Skeletal muscle tissue (tissue), 4 donors: ENCODE data around the gene GDI1. TPM values are rescaled to one million over a fixed set of nuclear protein-coding genes. Genes with fewer than 3 reads are reported as not detected.

Source experiments
- H3K27ac ChIP-seq: one replicate; pipeline ENCODE4 v1.7.0; 2013; ENCODE audit warnings: mild to moderate bottlenecking, low read depth, low read length, inconsistent platforms
- H3K27me3 ChIP-seq, 3 donors: one replicate each; pipeline ENCODE4 v1.7.0; 2013; ENCODE audit warnings: low read length in 3 of 3; ENCODE audit not compliant: control insufficient read depth in 3 of 3, insufficient read depth in 3 of 3
- H3K36me3 ChIP-seq, 3 donors: one replicate each; pipeline ENCODE4 v1.7.0; 2013; ENCODE audit warnings: low read length in 3 of 3; ENCODE audit not compliant: control insufficient read depth in 3 of 3, insufficient read depth in 3 of 3
- H3K4me1 ChIP-seq, 3 donors: one replicate each; pipeline ENCODE4 v1.7.0; 2013; ENCODE audit warnings: low read length in 3 of 3, mild to moderate bottlenecking in 3 of 3; ENCODE audit not compliant: control insufficient read depth in 3 of 3, insufficient read depth in 3 of 3
- H3K4me3 ChIP-seq, 3 donors: one replicate each; pipeline ENCODE4 v1.7.0; 2013; ENCODE audit warnings: low read length in 3 of 3
- H3K9ac ChIP-seq, 3 donors: one replicate each; pipeline ENCODE4 v1.7.0; 2013; ENCODE audit warnings: low read length in 3 of 3, mild to moderate bottlenecking in 3 of 3, moderate library complexity in 2 of 3, low read depth in 1 of 3
- H3K9me3 ChIP-seq, 3 donors: one replicate each; pipeline ENCODE4 v1.7.0; 2013; ENCODE audit warnings: low read length in 3 of 3; ENCODE audit not compliant: control insufficient read depth in 3 of 3
- total RNA-seq: library from RNA; depleted of rRNA; stranded (reverse); fragments of >200 nt; gene quantifications from one replicate; pipeline ENCODE4 v1.2.3, GENCODE V29; 2014
- donor health status: Osteomylitis.

Gene GDI1
- total RNA-seq, 1 donor from 2014 or later = 35.5 TPM

DNA sequence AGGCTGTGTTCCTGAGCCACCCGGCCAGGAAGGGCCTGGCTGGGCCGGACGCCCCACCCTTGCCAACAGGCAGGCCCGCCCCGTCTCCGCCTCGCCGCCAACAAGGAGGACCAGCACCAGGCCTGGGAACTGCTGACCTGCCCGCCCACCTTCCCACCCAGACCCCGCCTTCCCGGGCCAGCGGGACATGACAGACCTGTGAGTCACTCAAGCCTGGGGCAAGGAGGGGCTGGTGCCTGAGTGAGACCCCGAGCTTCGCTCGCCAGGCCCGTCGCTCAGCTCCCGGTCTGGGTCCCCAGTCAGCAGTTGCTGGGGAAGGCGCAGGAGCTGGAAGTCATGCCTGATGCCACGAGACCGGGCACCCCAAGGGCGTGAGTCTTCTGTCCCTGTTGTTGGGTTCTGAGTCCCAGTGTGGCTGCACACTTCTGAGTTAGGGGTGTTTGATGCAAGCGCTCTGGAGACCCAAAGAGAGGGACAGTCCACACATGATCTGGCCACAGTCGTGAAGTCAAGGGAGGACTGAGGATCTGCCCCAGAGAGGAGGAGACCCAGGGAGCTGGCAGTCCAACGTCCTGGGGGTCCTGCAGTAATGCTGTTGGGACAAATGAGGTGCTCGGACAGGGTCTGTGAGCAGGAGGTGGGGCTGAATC, 27.6 kb upstream of the GDI1 start, which contains the start of gene DNASE1L1:
Gene DNASE1L1 (minus strand): TSS at position 33 of the 650 bp plus-strand sequence. CDS start 3,686 bp downstream, outside the sequence.
- no peaks in the 10 kb centered on the region for H3K27me3 ChIP-seq
- H3K36me3 ChIP-seq = peaks cover 0 to 18% (median 3%) of the 10 kb centered on the region in 3 donors
- peak within 1 kb of the TSS; percentile 65 to 73 (median 69) for H3K4me3 ChIP-seq
- peaks cover 18 to 21% (median 19%) of the 10 kb centered on the region in 3 donors for H3K4me1 ChIP-seq
- H3K9me3 ChIP-seq = no peaks in the 10 kb centered on the region
- peak within 1 kb of the TSS; percentile 95 for H3K27ac ChIP-seq
- peak within 1 kb of the TSS; percentile 72 to 88 (median 80) for H3K9ac ChIP-seq

GRCh38 chrX:154411981-154412340, 25.0 kb upstream of the GDI1 start:
- Histone ChIP-seq H3K4me1 (peaks cover 18 to 21% (median 19%) of the 10 kb centered on the region in 3 donors), H3K27me3 (no peaks in the 10 kb centered on the region), H3K27ac (peak overlapping the region; percentile 91), H3K36me3 (peaks cover 0 to 12% (median 7%) of the 10 kb centered on the region in 3 donors), H3K4me3 (peak overlapping the region; percentile 62 to 73 (median 72)), H3K9ac (peak overlapping the region; percentile 80 to 93 (median 81)), H3K9me3 (no peaks in the 10 kb centered on the region)

DNA sequence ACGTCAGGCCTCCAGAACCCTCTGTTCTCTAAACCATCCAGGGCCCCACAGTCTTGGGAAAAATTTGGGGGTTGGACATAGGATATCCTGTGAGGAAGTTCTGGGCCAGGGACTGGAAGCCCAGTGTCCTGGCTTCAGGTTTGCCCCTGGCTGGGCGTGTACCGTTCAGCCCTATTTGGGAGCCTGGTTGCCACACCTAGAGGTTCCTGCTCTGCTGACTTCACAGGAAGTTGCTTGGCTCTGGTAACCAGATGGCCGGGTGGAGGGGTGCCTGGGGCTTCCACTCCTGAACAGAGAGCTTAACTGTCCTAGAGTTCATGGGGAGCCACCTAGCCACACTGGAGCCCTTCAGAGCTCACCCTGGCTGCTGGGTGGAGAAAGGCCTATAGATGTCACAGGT, 24.5 kb upstream of the GDI1 start:
- peaks cover 18 to 21% (median 19%) of the 10 kb centered on the region in 3 donors for H3K4me1 ChIP-seq
- peak overlapping the region; percentile 20 to 93 (median 80) for H3K9ac ChIP-seq
- H3K36me3 ChIP-seq = peaks cover 0 to 12% (median 7%) of the 10 kb centered on the region in 3 donors
- peak overlapping the region; percentile 91 for H3K27ac ChIP-seq
- peak overlapping the region; percentile 62 to 73 (median 72) for H3K4me3 ChIP-seq
- H3K27me3 ChIP-seq = no peaks in the 10 kb centered on the region
- no peaks in the 10 kb centered on the region for H3K9me3 ChIP-seq

DNA sequence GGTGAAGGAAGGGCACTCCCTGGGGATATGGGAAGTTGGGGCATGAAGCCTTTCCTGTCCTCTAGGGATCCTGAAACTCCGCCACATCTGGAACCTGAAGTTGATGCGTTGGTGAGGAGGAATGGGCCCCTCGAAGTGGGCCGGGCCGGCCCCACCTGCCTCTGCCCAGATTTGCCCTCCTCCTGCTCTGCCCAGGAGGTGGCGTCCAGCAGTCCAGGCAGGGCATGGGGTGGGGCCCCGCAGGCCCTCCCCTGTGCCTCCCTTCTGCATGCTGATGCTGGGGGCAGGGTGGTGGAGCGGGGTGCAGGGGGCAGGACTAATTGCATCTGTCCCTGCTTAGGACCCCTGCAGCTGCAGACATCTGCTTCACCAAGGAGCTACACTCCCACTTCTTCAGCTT, 23.8 kb upstream of the GDI1 start:
- H3K4me1 ChIP-seq = peaks cover 18 to 22% (median 19%) of the 10 kb centered on the region in 3 donors
- H3K9ac ChIP-seq = no peak overlapping the region
- H3K9me3 ChIP-seq = no peaks in the 10 kb centered on the region
- peaks cover 0 to 12% (median 7%) of the 10 kb centered on the region in 3 donors for H3K36me3 ChIP-seq
- H3K4me3 ChIP-seq = no peak overlapping the region
- no peak overlapping the region for H3K27ac ChIP-seq
- H3K27me3 ChIP-seq = no peaks in the 10 kb centered on the region

- H3K9me3 ChIP-seq = no peaks in the 10 kb centered on the region
- peaks cover 0 to 12% (median 11%) of the 10 kb centered on the region in 3 donors for H3K36me3 ChIP-seq
- no peaks in the 10 kb centered on the region for H3K27me3 ChIP-seq
- no peak overlapping the region for H3K27ac ChIP-seq
- H3K4me3 ChIP-seq = no peak overlapping the region
- peaks cover 12 to 33% (median 26%) of the 10 kb centered on the region in 3 donors for H3K4me1 ChIP-seq
- no peak overlapping the region for H3K9ac ChIP-seq
Observed at GRCh38 chrX:154417157-154417556, 19.8 kb upstream of the GDI1 start.

DNA sequence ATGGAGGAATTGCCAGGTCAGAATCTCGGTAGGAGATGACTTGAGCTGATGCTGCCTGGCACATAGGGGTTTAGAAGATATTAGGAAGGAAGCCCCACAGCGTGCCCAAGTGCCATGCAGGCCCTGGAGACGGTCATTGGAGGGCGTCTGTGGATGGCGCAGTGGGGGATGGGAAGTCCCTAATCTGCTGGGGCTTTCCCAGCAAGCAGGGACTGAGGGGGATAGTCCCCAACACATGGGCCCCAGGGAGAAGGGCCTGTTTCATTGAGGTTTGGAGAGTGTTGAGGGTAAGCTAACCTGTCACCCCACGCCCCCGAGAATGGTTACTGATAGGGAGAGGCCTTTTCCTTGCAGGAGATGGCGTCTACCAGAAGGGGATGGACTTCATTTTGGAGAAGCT, 17.8 kb upstream of the GDI1 start:
- Histone ChIP-seq H3K4me3 (no peak overlapping the region), H3K27me3 (no peaks in the 10 kb centered on the region), H3K27ac (peak overlapping the region; percentile 19), H3K36me3 (peaks cover 0 to 8% (median 0%) of the 10 kb centered on the region in 3 donors), H3K9me3 (no peaks in the 10 kb centered on the region), H3K4me1 (peaks cover 4 to 25% (median 15%) of the 10 kb centered on the region in 3 donors), H3K9ac (no peak overlapping the region)

DNA sequence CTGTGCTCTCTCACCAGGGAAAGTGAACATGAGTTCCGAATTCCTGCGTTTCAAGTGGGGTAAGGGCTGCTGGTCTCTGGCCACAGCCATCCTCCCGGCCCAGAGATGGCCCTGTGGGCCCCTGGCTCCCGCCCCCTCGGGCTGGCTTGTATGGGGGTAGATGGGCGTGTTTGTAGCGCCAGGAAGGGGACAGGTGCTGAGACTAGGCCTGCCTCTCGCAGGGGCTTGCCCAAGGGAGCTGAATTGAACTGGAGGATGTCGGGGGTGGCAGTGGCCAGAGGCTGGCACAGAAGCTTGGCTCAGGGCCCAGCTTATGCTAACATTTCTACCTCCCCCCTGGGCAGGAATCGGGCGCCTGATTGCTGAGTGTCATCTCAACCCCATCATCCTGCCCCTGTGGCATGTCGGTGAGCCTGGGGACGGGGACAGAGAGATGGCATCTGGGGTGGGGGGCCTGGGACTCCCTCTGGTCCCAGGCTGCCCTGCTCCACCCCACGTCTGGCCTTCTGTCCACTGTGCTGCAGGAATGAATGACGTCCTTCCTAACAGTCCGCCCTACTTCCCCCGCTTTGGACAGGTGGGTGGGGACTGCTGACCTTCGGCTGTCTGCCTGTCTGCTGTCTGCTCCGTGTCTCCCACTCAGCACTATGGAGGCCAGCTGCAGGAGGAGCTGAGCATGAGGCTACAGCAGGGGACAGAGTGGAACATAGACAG, 17.1 kb upstream of the GDI1 start:
- Histone ChIP-seq H3K9me3 (no peaks in the 10 kb centered on the region), H3K9ac (peak overlapping the region in 2 of 3 donors; percentile 43 to 73), H3K27me3 (no peaks in the 10 kb centered on the region), H3K4me1 (peaks cover 4 to 25% (median 15%) of the 10 kb centered on the region in 3 donors), H3K36me3 (peaks cover 0 to 8% (median 0%) of the 10 kb centered on the region in 3 donors), H3K4me3 (peak overlapping the region in 2 of 3 donors; percentile 38 to 60), H3K27ac (peak overlapping the region; percentile 25)

DNA sequence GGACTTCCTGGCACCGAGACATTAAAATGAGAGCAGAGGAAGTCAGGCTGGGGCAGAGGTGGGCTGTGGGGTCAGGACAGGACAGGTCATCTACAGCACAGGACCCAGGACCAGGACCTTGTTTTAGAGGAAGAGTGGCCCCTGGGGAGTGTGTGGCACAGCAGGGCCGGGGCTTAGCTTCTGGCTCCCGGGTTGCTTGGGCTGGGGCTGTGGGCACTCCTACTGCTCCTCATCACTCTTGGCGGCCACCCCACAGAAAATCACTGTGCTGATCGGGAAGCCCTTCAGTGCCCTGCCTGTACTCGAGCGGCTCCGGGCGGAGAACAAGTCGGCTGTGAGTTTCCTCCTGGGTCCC, 16.6 kb upstream of the GDI1 start:
- H3K9me3 ChIP-seq = no peaks in the 10 kb centered on the region

GRCh38 chrX:154426916-154427770, 9.8 kb upstream of the GDI1 start:
- H3K36me3 ChIP-seq = peaks cover 3 to 7% (median 4%) of the 10 kb centered on the region in 3 donors
- no peaks in the 10 kb centered on the region for H3K9me3 ChIP-seq
- H3K9ac ChIP-seq = peak overlapping the region in 1 of 3 donors; percentile 16
- H3K4me3 ChIP-seq = peak overlapping the region in 1 of 3 donors; percentile 6
- H3K4me1 ChIP-seq = peaks cover 14 to 15% (median 15%) of the 10 kb centered on the region in 3 donors
- no peaks in the 10 kb centered on the region for H3K27me3 ChIP-seq
- H3K27ac ChIP-seq = peak overlapping the region; percentile 1

More for the DNA sequence above, 16.6 kb upstream of the GDI1 start:
- no peaks in the 10 kb centered on the region for H3K27me3 ChIP-seq
- H3K27ac ChIP-seq = peak overlapping the region; percentile 25
- peaks cover 0 to 4% (median 0%) of the 10 kb centered on the region in 3 donors for H3K36me3 ChIP-seq
- H3K4me3 ChIP-seq = peak overlapping the region in 2 of 3 donors; percentile 38 to 60
- H3K9ac ChIP-seq = peak overlapping the region in 2 of 3 donors; percentile 43 to 73
- peaks cover 4 to 25% (median 15%) of the 10 kb centered on the region in 3 donors for H3K4me1 ChIP-seq
